GM18907 (cell line): ENCODE measurements around the gene TMEM132C.

Experiments
- ATAC-seq: cut with Tn5 transposase; IDR thresholded peaks from one replicate; pipeline ENCODE4 v1.9.1; 2021; ENCODE audit warnings: mild to moderate bottlenecking, moderate library complexity; ENCODE audit not compliant: unreplicated experiment

The TMEM132C gene

DNA sequence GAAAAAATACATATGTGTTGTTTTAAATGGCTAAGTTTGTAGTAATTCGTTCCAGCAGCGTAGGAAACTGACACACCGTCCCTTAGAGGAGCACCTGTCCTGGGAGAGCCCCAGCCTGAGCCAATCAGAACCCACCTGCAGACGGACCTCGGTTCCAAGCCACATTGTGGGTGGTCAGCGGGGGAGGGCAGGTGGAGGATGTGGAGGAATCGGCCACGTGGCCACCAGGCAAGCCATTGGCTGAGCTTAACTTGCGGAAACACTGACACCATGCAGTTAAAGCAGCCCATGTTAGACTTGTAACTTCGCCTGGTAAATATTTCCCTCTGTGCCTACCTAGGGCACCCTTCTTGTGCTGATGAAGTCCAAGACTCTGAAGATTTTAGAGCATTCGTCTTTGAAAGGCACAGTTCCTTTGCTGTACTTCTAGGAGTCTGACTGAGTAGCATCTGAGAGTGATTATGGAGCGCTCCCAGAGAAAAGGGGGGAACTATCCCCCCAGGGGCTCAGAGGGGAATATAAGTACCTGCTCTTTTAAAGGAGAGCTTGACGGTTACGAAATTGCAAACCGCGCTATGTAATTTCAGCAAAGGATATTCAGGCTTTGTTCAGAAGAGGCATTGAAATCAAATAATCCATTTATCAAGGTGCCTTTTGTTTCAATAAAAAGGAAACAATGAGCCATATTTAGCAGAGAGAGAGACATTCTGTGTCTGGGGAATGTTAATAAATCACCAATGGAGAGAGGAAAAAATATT lies 135.7 kb downstream of the TMEM132C start:
- ATAC-seq = no peak

- ATAC-seq = no peak
Observed at GRCh38 chr12:128408669-128409068, 141.7 kb downstream of the TMEM132C start.

DNA sequence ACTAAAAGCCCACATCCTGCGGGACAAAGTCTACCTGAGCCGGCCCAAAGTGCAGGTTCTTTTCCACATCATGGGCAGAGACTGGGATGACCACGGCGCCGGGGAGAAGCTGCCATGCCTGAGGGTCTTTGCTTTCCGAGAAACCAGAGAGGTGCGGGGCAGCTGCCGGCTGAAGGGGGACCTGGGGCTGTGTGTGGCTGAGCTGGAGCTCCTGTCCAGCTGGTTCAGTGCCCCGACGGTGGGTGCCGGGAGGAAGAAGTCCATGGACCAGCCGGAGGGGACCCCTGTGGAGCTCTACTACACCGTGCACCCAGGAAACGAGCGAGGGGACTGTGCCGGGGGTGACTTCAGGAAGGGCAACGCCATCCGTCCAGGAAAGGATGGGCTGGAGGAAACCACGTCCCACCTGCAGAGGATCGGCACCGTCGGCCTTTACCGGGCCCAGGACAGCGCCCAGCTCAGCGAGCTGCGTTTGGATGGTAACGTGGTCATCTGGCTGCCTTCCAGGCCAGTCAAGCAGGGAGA lies 148.1 kb downstream of the TMEM132C start:
- ATAC-seq = no peak

- ATAC-seq = no peak
Observed at GRCh38 chr12:128418944-128419343, 152.0 kb downstream of the TMEM132C start.

GRCh38 chr12:128420163-128420562 lies 153.2 kb downstream of the TMEM132C start:
- no peak for ATAC-seq

GRCh38 chr12:128421375-128421774 lies 154.4 kb downstream of the TMEM132C start:
- ATAC-seq = no peak

GRCh38 chr12:128423205-128423604 lies 156.2 kb downstream of the TMEM132C start:
- ATAC-seq = no peak

GRCh38 chr12:128424931-128425431 lies 158.0 kb downstream of the TMEM132C start:
- no peak for ATAC-seq

- no peak for ATAC-seq
Observed at GRCh38 chr12:128425666-128426331, 158.8 kb downstream of the TMEM132C start.

GRCh38 chr12:128426511-128426910 lies 159.5 kb downstream of the TMEM132C start:
- no peak for ATAC-seq

DNA sequence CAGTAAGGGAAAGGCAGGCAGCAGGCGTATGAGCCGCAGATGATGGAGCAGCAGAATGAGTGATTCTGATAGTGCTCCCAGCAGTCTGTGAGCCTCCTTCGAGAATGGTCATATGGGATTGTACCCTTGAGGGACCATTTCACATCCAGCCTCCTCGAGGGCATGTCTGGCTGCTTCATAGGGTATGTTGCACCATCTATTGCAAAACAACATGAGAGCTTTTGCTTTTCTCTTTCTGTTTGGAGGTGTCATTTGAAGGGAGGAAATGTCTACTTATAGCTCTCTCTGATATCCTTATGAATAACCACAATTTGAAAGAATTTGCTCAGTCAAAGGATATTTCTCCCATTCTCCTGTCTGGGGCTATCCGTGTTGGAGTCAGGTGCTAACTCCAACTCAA lies 172.8 kb downstream of the TMEM132C start:
- ATAC-seq = no peak

GRCh38 chr12:128442096-128442495 lies 175.1 kb downstream of the TMEM132C start:
- no peak for ATAC-seq

DNA sequence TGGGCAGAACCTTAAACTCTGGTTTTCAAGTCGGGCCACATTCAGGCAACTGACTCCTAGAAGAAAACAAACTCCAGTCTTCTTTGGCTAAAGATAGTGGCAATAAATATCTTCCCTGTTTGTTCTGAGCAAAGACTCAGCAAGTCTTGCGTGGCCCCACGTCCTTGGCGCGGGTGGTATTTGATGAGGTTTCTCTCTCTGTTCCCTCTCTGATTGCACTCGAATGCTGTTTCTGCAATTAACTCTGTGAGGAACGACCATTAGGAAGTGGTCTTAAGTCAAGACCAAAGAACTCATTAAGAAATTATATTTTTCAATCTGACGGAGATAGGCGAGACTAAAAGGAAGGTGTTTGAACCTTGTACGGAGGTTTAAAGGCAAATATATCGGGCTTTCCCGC lies 177.6 kb downstream of the TMEM132C start:
- no peak for ATAC-seq

DNA sequence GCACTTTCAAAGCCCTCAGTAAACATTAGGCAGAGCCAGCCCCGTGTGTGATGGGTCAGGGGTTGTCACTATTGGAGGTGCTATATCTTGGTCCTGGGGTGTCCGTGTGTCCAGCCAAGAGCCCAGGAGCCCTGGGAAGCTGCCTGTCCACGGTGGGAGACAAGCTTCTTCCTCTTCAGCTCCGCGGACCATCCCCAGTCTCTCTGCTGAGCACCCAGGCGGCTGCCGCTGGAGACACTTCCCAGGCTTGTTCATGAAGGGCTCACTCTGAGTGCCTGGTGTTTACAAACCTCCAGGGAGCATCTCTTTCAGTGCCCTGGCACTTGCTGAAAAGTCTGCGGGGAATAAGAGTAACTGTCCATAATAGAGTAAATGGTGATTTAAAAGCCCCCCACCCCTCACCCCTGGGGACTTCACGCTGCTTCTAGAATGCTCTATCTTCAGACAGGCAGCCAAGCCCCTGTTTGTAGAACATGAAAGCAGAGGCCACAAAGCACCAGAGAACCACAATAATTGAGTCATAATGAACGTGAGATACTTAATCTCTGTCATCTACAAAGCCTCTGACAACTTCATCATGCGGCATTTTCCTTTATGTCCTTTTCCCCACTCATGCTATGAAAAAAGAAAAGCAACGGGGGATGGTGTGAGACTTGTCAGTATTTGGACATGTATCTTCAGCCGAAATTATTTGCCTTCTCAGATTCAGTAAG lies 178.6 kb downstream of the TMEM132C start:
- ATAC-seq = no peak

DNA sequence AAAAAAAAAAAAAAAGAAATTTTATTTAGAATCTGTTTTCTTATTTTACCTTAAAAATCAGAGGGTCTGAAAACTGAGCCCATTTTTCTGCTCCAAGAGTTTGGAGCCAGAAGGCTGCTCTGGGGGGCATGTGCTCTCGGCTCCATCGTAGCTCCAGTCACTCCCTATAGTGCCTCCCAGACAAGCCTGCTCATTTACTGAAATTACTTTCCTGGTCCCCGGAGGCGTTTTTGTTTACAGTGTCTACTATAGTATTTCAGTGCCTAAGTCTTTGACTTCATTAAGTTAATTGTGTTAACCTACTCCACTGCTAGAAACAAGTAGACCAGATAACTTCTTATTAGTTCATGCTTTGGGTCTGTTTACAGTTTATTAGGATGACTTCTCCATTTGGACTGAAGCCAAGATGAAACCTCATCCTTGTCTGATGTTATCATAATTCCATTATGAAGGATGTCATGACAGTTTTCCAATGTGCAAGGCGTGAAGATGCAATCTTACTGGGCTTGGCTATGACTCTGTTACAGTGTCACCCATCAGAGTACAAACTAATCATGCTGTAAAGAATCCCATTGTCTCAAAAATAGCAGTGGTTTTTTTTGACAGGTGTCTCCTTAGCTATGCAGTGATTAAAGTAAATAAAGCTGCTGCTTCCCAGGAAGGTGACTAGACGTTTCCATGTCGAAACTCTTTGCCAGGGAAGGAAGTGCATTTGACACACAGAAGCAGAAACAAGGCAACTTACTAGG lies 182.3 kb downstream of the TMEM132C start:
- ATAC-seq = no peak

DNA sequence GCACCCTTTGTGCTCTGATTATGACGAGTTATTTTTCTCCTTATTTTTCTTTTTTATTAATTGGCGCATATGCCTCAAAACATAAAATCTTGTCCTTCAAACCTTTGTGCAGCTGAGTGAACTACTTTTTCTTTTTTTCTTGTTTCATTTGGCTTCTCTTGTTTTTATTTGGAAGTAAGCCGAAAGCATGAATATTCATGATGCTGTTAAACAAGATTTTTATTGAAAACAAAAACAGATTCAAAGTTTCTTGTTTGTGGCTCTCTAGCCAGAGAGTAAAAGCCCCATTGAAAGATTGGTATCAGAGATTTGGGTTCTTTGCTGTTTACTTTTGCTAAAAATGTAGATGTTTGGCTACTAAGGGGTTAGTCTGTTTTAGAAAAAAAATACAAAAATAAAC lies 183.8 kb downstream of the TMEM132C start:
- no peak for ATAC-seq

GRCh38 chr12:128455851-128456250 lies 188.9 kb downstream of the TMEM132C start:
- no peak for ATAC-seq

GRCh38 chr12:128456922-128457321 lies 190.0 kb downstream of the TMEM132C start:
- no peak for ATAC-seq

DNA sequence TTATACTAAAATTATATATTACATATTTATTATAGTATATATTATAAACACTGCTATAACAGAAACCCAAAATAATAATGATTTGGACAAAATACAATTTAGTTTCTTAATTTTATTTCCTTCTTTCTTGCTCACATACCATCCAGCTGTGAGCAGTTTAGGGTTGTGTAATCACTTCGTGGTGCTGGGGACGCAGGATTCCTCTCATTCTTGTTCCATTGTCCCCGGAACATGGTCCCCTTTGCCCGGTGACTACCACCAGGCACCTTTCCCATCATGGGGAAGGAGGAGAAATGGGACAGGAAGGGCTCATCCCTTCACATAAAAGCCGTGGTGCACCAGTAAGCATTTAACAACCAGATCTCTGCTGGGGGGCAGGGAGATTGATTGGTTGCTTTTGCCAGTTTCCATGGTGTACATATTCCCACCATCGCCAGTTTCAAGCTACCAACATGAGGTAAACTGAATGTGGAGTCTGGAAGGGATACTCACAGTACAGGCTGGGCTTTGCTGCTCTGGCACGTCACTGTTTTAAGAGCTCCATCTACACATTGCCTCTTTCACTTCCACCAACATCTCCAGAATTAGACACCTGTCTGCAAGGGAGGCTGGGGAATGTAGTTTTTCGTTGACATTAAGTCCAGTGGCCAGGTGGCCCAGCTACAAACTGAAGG lies 191.5 kb downstream of the TMEM132C start:
- ATAC-seq = no peak

DNA sequence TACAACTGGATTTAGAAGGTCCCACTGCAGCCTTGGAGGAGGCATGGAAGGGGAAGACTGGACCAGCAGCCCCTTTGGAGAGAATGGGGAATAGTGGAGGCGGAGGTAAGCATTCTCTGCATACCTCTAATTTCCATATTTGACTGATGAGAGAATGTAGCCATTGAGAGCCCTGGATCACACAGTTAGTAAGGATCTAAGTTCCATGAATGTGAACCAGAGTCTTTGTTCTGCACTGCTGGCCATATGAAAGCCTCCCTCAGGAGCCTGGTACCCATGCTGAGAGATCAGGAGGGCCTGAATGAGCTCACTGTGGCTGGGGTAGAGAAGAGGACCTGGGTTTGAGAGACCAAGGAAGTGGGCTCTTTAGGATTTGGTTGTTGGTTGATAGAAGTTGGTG lies 192.1 kb downstream of the TMEM132C start:
- no peak for ATAC-seq
